GM08714 (cell line): Measurements from ENCODE around the gene MBNL1.
"Not testable (repeated sequence)": the region's sequence is repeated elsewhere in the genome, so short reads cannot be mapped to it uniquely, and the experiment has no call there.

Experiments
- H3K4me3 ChIP-seq: fragments of 200-500 bp; sonication (Bioruptor generic); 2 replicates; pipeline ENCODE4 v1.5.1; 2014; ENCODE audit warnings: mild to moderate bottlenecking, low read length, inconsistent platforms
- ZNF274 ChIP-seq: IDR thresholded peaks from 2 replicates; pipeline ENCODE4 v1.6.1; 2012; ENCODE audit warnings: mild to moderate bottlenecking, low read depth, low read length

Gene MBNL1

DNA sequence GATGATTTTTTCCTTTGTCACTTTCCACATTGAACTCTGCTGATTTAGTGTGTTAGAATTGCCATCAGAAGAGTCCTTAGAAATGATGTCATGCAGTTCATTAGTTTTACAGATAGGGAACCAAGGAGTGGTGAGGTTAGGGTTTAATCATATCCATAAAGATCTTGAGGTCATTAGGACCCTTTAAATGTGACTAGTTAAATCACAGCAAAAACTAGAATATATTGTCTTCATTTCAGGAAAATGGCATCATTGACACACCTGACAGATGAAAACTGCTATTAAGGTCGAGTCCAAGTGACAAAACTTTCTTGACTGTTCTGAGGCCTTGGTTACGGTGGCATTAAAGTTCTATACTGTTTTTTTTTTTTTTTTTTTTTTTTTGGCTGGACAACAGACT is 50.5 kb downstream of the MBNL1 start:
- TF ChIP-seq ZNF274, result no peak
- H3K4me3 ChIP-seq, result no peak overlapping the region

DNA sequence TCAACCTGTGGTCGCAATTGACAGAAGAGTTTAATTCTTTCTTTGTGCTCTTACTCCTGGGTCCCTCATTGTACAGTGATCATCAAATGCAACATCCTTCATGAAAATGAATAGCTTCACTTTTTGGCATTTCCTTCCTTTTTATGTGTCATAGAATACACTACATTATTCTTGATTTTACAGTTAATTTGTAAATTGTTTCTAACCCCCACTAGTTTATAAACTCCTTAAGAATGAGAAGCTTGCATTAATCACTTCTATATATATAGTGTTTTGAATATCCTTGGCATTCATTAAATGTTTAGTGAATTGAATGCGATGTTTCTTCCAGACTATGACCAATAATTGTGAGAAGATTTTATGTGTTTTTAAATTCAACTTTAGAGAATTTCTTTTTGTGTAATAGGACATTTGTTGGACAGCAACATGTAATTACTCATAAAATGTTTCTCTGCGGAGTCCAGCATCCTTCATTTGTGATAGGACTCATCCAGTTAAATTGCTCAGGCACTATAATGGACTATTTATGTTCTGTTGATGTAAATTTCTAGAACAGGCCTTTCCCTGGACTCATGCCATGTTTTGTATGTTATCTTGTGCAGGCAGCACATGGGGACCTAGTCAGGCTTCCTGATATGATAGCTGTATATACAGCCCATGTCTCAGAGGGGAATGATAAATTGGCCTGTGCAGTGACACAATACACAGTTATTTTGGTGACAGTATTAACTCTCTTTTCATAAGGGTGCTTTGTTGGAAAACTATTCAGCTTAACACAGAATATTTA is 51.3 kb downstream of the MBNL1 start:
- no peak overlapping the region for H3K4me3 ChIP-seq
- no peak for TF ChIP-seq ZNF274

DNA sequence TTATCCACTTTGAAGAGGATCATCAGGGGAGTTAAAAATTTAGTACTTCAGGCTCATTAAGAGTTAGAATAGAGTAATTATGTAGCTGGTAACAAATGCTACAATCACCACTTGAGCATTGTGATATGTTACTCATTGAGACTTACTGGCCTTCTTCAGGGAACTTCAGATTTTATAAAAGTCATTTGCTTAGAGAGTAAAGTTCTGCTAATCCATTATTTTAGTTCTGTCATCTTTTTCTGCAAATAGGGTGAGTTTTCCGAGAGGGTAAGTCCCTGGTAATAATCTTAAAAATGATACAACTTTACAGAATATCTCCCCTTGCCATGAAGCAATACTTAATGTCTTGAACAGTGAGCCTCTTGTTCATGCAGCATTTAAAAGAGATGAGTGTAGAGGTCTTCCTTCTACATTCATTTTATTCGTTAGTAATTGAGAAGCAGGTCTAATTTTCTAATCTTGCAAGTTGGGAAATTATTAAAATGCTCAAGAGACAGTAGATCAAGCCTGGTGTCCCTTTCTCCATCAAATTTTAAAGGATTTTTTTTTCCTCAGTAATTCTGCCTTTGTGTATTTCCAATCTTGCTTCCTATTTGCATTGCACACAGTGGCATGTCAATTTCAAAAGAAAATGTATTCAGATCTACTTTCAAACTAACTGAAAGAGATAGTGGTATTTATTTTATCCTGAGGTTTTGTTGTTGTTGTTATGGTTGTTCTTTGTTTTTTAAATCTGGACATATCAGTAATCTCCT is 52.6 kb downstream of the MBNL1 start:
- no peak for TF ChIP-seq ZNF274

DNA sequence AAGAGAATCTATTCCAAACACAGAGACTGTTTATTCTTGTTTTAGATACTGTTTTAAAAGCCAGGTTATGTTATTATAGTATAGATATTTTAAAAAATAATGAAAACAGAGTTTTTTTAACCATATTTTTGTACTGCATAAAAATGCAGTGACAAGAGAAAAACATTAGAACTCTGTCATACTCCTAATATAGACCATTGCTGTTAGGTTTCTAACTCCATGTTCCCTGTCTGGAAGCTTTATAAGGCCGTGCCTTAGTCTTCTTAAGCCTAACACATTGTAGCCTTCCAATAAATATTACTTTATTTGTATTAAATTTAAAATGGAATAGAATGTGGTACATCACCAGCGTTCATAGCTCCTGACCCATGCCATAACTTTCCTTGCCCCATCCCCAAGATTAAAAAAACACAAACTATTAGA is 53.2 kb downstream of the MBNL1 start:
- TF ChIP-seq ZNF274, result no peak
- H3K4me3 ChIP-seq, result no peak overlapping the region

More for the DNA sequence above, 52.6 kb downstream of the MBNL1 start:
- no peak overlapping the region for H3K4me3 ChIP-seq

DNA sequence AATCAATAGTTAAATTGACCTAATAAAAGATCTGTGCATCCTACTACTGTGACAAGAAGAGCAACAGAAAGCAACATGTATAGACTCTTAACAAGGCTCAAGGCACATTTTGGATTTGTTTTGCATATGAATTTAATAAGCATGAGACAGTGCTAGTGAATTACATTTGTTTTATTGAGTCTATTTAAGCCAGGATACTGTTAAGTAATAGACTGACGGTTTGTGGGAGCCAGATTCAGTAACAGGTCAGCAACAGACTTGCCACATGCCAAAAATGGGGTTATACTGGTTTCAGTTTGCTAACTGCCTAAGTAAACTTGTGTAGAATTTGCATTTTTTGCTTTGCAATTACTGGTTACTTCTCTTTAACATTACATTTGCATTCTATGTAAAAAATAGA is 54.0 kb downstream of the MBNL1 start:
- no peak overlapping the region for H3K4me3 ChIP-seq
- TF ChIP-seq ZNF274, result no peak

DNA sequence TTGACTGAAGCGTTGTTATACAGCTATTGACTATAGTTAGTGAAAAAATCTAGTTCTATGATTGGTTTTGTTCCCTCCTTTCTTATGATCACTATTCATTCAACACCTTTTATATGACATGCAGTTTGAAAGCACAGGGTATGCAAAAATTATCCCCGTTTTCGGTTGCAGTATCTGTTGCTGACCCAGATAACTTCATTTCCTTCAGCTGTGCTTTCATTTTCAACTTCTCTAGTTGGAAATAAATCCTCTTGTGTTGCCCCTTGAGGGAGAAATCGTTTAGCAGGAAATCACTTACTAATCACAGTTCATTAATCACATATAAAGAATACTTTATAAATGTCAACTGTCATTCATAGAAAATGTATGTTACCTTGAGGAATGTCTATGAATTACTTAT is 55.1 kb downstream of the MBNL1 start:
- H3K4me3 ChIP-seq, result no peak overlapping the region; the same call in 1 of the 2 replicates
- TF ChIP-seq ZNF274, result no peak

DNA sequence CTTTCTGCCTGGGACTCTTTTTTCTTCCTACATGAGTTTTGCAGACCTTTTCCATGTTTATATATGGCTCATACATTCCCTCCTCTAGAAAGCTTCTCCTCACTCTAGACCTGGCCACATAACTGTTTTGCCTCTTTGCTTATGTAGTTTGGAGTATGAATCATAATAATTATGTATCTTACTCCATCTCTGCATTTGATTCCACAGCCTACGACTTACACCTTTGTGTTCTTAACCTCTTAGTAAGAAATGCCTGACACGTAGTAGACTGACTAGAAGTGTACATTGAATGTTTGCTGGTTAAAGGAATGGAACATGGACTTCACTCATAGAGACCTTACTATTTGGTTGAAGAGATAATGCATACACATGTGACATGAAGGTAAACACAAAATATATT is 56.4 kb downstream of the MBNL1 start:
- TF ChIP-seq ZNF274, result no peak
- H3K4me3 ChIP-seq, result no peak overlapping the region

DNA sequence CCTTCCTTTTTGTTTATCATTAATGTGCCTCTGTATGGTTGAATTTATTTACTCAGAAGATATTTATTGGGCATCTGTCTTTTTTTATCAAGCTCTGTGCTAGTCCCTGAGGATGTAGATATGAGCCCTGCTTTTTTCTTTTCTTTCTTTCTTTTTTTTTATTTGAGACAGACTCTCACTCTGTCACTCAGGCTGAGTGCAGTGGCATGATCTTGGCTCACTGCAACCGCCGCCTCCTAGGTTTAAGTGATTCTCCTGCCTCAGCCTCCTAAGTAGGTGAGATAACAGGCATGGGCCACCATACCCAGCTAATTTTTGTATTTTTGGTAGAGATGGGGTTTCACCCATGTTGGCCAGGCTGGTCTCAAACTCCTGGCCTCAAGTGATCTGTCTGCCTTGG is 58.5 kb downstream of the MBNL1 start:
- H3K4me3 ChIP-seq, result no peak overlapping the region
- TF ChIP-seq ZNF274, result no peak

DNA sequence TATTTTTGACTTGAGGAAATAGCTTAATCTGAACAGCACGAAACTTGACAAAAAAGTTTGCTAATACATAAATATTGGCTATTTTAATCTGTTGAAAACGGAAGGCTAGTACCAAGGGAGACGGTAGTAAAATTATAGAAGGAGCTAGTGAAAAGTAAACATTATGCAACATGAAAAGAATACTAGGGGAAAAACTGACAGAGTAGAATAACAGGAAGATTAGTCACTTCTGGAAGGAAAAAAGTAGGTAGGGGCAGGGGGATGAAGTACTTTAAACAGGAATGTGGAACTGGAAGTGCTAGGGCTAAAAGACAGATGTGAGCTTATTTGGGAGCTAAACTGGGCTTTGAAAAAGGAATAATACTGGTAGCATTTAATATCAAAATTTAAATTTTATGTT is 60.1 kb downstream of the MBNL1 start:
- H3K4me3 ChIP-seq, result no peak overlapping the region
- no peak for TF ChIP-seq ZNF274

DNA sequence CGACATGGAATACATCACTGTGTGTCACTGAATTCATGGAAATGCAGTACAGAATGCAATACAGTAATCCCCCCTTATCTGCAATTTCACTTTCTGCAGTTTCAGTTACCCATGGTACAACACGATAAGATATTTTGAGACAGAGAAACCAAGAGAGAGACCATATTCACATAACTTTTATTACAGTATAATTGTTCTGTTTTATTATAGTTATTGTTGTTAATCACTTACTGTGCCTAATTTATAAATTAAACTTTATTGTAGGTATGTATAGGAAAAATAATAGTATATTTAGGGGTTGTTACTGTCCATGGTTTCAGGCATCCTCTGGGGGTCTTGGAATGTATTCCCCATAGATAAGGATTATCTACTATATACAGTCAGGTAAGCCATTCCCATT is 61.8 kb downstream of the MBNL1 start:
- TF ChIP-seq ZNF274, result no peak
- H3K4me3 ChIP-seq, result no peak overlapping the region

DNA sequence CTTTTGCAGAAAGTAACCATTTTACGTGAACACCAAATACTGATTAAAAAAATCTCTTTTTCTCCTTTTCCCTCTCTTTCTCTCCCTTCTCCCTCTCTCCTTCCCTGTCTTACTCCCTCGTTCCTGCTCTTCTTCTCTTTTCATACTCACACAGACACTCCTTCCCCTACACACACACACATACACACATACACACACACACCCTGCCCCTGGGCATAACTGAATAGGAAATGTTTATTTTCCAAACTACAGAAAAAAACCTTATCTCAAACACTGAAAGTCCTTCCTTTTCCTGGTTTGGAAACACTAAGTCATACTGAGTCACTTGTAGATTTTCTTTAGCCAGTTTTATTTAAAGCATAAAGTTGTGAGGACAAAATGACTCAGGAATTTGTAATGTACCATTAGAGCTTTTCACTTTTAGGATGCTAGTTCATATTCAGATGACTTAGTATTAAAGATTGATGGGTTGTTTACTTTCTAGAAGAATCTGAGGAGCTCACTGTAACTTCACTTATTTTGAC is 62.4 kb downstream of the MBNL1 start:
- TF ChIP-seq ZNF274, result no peak
- no peak overlapping the region for H3K4me3 ChIP-seq

DNA sequence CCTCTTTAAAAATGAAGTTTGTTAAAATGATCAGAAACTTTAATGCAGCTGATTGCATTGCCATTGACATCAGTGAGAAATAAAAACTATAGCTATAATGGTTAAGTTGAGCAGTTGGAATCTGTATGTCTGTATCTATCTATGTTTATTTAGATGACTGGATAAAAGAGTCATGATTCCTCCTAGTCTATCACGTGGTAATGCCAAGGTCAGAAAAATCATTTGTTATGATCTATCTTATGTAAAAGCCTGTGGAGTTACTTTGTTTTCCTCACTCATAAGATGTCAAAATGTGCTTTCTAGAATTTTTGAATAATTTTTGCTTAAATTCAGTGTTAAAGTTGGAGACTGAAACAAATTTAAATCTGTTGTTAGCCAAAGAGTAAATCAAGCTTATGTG is 63.3 kb downstream of the MBNL1 start:
- no peak overlapping the region for H3K4me3 ChIP-seq
- TF ChIP-seq ZNF274, result no peak

DNA sequence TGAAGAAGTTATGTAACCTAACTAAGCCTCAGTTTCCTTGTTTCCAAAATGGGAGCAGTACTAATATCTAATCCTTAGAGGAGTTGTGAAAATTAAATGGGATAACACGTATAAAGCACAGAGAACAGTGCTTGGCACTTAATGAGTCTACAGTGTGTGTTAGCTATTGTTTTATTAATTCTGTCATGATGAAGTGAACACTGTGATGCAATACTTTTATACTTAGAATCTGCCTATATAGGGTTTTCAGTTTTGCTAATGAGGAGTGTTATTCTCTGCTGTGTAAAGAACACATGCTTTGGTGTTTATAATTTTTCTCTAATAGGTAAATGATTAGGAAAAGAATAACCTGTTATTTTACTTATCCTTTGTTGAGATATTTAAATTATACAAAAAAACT is 65.2 kb downstream of the MBNL1 start:
- H3K4me3 ChIP-seq, result no peak overlapping the region
- no peak for TF ChIP-seq ZNF274

DNA sequence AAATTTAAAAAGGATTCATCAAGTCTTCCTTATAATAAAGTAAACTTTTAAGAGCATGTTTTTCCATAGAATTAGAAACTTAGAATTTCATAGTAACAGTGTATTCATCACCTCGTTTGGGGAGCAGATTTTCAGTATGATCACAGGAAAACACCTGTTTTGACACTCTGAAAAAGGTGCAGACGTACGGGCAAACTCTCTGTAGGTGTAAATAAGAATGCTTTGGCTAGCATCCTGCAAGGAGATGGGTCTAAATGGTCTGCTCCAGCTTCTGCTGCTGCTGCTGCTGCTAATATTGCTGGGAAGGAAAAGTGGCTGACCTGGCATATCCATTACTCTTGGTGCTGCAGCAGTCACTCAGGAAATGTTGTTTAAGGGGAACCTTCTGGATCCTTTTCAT is 66.0 kb downstream of the MBNL1 start:
- TF ChIP-seq ZNF274, result no peak
- H3K4me3 ChIP-seq, result peak overlapping the region; percentile 12; the same call in 1 of the 2 replicates

DNA sequence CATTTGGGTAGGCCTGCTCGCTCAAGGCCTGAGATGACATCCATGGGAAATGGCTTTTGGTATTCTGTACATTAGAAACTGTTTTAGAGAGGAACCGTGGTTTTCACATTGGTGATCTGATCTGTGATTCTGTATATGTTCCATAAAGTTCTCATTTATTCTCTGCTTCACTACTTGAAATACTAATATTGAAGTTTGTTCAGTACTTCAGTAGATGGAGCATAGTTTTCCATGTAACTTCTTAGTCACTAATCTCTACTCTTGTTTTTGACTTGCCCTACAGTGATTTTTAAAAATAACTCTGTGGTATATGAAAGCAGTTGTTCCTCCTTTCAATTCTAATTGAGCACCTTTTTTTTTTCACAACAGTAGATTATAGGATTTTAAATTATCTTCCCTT is 66.5 kb downstream of the MBNL1 start:
- H3K4me3 ChIP-seq, result peak overlapping the region; percentile 12; the same call in 1 of the 2 replicates
- TF ChIP-seq ZNF274, result no peak

DNA sequence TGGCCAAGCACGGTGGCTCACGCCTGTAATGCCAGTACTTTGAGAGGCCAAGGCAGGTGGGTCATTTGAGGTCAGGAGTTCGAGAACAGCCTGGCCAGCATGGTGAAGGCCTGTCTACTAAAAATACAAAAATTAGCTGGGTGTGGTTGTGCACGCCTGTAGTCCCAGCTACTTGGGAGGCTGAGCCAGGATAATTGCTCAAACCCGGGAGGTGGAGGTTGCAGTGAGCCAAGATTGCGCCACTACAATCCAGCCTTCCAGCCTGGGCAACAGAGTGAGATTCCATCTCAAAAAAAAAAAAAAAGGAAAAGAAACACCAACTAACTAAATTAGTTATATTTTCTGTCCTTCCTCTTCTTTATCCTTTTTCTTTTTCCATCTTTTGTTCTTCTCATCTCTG is 68.6 kb downstream of the MBNL1 start:
- H3K4me3 ChIP-seq, result not testable (repeated sequence)
